GM18526 (cell line): ENCODE data around the gene CCL7.

ENCODE experiments used
- POLR2A ChIP-seq: IDR thresholded peaks from 3 replicates; pipeline ENCODE4 v1.6.1; 2011; ENCODE audit not compliant: insufficient read length; ENCODE audit errors: extremely low read depth

Gene CCL7

GRCh38 chr17:34302636-34303035 lies 32.6 kb downstream of the CCL7 start:
- TF ChIP-seq POLR2A = no peak

GRCh38 chr17:34303606-34304005 lies 33.6 kb downstream of the CCL7 start:
- no peak for TF ChIP-seq POLR2A

GRCh38 chr17:34305061-34305460 lies 35.0 kb downstream of the CCL7 start:
- TF ChIP-seq POLR2A = no peak

- no peak for TF ChIP-seq POLR2A
Observed at GRCh38 chr17:34305606-34306005, 35.6 kb downstream of the CCL7 start.

- no peak for TF ChIP-seq POLR2A
Observed at GRCh38 chr17:34306466-34306865, 36.4 kb downstream of the CCL7 start.

GRCh38 chr17:34307110-34307509 lies 37.1 kb downstream of the CCL7 start:
- TF ChIP-seq POLR2A = no peak

DNA sequence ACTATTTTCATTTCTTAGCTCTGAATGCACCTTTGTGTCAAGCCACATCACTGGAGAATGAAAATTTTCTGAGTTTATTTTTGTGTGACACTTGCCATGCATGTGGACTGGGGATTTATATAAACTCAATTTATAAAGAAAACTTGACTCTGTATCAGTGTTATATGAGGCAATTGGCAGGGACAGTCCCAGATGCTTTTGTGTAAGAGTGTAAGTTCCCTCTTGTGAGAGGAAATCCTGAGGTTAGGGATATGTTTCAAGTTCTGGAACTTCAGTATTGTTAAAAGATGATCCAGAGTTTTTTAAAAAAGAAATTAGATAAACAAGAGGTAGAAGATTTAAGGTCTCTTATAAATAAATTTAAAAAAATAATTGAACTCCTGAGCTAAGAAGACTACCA lies 38.4 kb downstream of the CCL7 start:
- no peak for TF ChIP-seq POLR2A

GRCh38 chr17:34311291-34311690 lies 41.3 kb downstream of the CCL7 start:
- TF ChIP-seq POLR2A = no peak

GRCh38 chr17:34312080-34312479 lies 42.1 kb downstream of the CCL7 start:
- TF ChIP-seq POLR2A = no peak

- no peak for TF ChIP-seq POLR2A
Observed at GRCh38 chr17:34313164-34313563, 43.1 kb downstream of the CCL7 start.

GRCh38 chr17:34314279-34314678 lies 44.3 kb downstream of the CCL7 start:
- no peak for TF ChIP-seq POLR2A

- no peak for TF ChIP-seq POLR2A
Observed at GRCh38 chr17:34318474-34318873, 48.5 kb downstream of the CCL7 start.

DNA sequence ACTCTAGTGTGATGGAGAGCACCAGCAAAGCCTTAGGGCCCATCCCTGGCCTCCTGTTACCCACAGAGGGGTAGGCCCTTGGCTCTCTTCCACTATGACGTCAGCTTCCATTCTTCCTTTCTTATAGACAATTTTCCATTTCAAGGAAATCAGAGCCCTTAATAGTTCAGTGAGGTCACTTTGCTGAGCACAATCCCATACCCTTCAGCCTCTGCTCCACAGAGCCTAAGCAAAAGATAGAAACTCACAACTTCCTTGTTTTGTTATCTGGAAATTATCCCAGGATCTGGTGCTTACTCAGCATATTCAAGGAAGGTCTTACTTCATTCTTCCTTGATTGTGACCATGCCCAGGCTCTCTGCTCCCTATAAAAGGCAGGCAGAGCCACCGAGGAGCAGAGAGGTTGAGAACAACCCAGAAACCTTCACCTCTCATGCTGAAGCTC lies 49.0 kb downstream of the CCL7 start, which contains the start of gene CCL8:
Gene CCL8, plus strand, starts transcription at position 397 of the 445 bp plus-strand sequence. CDS start 67 bp downstream, outside the sequence.
- TF ChIP-seq POLR2A = no peak
